ENCODE data around the gene PLCL1.

GRCh38 chr2:198066597-198066996 lies 262.2 kb downstream of the PLCL1 start:
- TF ChIP-seq FOXP2 (optimal IDR thresholded peaks at IDR 0.05; ENCODE audit: control extremely low read depth, extremely low read length, insufficient read depth): no peak
- no peak for TF ChIP-seq EZH2 (IDR thresholded peaks at IDR 0.05)

Measured in SK-N-MC (cell line).